Limb (tissue), 2 donors: ENCODE results near the gene FBN1.

Source experiments
- DNase-seq, 2 donors: peaks; one replicate each; pipeline ENCODE4 v3.0.0-alpha.2; 2016; ENCODE audit errors: extremely low spot score in 2 of 2

Gene FBN1

DNA sequence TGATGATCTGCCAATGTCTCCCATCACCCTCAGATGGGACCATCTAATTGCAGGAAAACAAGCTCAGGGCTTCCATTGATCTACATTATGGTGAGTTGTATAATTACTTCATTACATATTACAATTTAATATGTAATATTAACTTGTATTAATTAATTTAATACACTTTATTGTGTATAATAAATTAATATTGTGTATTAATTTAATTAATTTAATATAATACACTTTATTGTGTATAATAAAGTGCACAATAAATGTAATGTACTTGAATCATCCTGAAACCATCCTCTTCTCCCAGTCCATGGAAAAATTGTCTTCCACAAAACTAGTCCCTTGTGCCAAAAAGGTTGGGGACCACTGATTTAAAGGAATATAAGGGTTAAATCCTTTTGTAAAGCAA lies 123.4 kb downstream of the FBN1 start:
- DNase-seq = no peak

DNA sequence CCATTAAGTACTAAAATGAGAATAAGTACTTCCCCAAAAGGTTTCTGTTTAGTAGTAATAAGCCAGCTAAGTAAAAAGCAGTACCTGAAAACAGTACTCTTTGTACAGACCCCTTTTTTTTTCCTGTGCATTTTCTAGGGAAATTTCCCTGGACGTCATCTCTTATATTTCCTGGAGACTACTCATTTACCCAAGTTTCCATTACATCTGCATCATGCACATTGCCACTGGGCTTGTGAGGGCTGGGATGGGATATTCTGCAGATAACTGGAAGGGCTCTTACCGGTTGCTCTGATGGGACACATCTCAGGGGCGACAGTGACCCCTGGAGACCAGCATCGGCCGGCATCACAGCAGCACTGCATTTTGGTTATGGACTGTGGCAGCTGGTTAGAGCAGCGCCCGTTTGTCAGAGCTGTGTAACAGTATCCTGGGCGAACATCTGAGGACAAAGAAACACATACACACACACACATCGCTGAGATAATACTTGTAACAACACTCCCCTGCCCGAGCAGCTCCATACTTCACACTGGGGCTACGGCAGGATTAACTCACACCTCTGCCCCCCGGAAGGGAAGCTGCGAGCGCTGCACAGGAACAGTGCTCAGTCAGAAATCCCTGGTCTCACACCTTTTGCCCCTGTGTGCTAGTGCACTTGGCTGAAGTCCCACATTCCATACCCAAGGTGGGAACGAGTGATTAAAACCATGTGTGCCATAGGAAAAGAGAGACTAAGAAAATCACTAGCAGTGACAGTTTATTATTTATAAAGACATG lies 124.9 kb downstream of the FBN1 start:
- peak in 1 of 2 donors; percentile 30 for DNase-seq

DNA sequence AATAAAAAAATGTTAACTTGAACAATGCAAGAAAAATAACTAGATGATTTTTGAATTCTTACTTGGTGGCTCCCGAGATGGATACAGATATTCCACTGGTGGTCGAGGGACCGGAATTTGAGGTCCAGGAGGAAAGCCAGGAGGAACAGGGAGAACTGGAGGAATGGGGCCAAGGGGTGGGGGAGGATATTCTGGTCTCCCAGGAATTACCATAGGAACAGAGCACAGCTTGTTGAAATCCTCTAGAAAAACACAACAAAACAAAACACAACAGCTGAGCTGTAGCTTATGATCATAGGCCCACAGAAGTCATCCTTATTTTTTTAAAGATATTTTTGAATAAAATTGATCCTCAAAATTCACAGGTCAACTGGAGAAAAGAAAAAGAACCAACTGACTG lies 129.4 kb downstream of the FBN1 start:
- DNase-seq = no peak

DNA sequence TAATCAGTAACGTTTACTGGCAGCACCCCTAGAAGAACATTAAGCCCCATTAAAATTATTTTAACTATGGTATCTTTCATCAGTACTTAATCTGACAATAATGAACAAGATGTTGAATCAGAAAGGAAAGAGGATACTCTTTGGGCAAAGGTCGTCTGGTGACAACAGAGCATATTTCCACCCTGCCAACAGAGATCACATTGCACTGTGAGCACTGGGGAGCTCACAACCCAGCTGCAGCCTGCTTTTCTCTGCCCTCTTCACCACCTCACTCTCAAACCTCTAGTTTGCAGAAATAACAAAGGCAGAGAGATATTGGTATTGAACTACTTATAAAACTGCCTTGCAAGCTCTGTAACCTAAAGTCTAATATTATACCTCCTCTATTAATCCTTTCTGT lies 130.0 kb downstream of the FBN1 start:
- no peak for DNase-seq

DNA sequence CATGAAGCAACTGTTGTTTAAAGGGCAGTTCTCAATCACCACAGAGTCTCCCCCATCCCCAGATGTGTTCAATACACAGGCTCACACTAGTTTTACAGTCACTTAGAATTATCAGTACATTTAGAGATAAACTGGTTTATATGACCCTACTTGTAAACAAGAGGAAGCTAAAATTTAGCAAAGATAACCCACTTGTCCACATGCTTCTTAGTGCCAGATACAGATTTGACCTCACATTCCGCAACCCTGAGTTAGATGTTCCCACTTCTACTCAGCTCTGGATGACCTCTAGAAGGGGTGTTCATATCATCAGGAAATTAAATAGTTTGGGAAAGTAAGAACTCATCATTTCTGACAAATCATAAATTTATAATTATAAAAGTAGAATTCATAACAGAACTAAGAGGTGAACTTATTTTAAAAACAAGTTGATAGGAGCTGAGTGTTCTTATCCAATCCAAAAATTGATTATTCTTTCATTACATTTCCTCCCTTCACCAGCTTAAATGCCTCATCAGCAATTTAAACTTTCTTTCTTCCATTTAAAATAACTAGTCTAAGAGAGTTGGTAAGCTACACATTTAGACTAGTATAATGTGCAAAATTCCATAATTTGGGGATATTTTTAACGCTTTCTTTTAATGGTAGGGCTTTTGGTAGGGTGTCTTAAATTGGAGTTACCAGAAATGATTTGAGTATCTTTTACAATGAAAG lies 131.2 kb downstream of the FBN1 start:
- DNase-seq = no peak

DNA sequence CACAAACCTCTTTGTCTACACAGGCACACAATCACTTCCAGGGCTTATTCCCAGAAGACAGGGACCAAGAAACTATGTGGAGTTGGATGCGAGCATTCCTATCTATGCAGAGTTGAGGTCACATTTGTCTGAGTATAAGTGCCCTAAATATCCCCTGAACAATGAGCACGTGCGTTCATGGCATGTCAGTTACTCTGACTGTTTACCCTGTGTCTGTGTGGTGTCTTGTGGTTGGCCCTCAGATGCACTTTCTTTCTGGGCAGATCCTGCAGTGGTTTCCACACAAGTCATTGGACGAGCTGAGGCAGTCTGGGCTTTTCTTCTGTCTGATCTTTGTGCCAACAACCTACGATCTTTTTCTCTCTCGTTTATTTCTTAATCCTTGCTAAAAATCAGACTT lies 134.5 kb downstream of the FBN1 start:
- no peak for DNase-seq

DNA sequence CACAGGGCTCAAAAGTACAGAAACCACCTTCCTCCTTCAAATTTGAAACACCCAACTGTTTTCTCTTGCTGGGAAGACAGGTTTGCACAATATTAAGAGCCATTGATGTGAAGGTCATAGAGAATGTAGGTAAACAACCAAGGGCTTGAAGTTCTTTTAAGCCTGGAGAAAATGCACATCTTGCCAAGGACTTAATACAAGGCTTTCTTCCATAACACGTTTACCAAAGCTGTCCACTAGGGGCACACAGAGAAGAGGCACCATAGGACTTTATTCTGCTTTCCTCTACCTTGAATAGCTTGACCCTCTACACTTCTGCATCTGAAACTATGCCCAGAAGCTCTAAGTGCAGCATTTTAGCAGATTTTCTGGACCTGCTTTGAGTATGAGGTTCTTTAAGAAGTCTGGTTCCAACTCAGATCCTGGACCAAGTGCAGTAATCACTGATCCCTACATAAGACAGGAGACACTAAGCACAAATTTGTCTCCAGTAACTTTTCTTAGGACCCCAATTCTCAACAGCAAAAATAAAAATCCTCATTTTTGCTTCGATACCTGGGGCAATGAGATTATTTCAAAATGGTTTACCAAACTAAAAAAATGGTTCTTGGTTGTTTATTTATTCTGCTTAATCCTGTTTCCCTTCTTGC lies 138.0 kb downstream of the FBN1 start:
- peak in 1 of 2 donors; percentile 51 for DNase-seq

DNA sequence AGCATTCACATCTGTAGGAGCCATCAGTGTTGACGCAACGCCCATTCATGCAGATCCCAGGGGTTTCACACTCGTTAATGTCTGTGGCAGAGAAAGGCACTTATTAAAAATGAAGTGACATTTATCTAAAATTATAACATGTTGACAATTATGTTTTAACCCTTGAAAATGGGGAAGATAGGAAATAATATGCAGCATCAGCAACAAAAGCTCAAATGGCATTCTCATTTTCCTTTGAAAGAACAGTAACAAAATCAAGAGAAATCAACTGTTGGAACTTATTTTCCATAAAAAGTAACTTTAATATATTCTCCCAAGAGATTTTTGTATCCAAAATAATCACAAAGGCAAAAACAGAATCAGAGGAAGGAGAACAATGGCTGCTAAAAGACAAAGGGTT lies 140.4 kb downstream of the FBN1 start:
- DNase-seq = no peak

DNA sequence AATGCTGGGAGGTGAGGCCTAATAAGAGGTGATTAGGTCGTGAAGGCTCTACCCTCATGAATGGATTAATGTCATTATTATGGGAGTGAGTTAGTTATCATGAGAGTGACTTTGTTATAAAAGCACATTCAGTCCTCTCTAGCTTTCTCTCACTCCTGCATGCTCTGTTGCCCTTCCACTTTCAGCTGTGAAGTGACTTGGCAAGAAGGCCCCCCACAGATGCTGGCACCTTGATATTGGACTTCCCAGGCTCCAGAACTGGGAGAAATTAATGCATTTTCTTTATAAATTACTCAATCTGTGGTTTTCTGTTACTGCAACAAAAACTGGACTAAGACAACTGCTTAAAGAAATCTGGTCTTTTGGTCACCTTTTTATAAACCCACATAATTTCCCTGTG lies 144.3 kb downstream of the FBN1 start:
- no peak for DNase-seq

DNA sequence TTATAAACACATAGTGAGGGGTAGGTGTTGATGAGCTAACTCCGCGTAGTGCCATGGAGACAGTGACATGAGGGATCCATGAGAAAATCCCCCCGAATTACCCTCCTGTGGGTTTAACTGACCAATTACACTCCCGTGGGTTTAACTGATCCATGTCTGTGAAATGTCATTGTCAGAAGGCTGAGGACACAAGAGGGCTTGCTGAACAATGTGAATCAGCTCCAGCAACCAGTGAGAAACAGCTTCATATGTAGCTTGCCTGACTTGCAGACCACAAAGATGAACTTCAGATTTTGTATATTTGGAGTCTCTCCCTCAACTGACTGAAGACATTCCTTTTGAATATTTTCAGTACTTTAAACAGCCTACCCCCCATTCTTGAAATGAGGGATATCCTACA lies 144.9 kb downstream of the FBN1 start:
- no peak for DNase-seq

DNA sequence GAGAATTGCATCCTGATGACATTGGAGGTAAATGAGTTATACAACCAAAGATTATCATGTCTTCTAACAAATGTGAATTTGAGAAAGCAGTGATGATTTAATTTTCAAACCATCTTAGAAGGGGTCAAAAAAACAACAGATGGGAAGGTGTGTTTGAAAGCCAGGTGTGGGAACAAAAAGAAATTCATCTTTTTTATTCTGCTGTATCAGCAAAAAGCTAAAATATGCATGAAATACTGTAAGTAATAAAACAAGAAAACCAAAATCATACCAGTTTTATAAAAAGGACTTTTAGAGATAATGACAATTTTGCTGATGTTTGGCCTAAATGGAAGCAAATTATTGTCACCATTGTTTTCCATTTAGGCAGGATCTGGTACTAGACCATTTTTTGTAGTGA lies 145.5 kb downstream of the FBN1 start:
- DNase-seq = no peak

DNA sequence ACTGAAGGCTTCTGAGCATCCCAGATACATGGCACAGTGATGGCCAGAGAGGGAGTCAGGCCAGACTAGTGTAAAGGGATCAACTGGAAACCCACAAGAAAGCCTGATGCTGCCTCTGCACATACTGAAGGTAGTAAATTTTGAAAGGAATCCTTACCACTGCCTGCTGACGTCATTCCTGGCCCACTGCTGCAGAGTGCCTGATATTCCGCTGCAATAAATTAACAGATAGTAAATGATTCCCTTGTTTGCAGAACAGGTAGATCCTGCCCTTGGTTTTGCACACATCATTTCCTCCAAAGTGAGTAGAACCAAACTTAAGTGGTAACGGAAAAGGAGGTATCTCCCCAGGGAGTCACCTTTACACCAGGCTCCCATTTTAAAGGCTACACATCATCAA lies 146.7 kb downstream of the FBN1 start:
- no peak for DNase-seq

DNA sequence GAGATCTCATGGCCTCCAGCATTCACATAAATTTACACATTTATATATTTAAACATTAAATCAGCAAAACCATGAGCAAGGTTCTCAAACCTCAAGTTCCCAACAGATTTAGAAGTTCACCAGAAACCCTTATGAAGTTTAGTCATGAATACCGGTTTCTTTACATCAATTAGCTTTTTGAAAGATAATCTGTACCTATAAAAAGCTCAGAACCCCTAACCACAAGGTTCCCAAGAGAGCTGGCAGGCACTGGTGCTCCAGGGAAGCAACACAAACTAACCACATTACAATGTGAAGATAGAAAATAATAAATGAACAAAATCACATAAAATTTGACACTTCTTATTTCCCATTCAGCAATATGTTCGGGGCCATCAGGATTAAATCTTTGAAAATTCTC lies 150.9 kb downstream of the FBN1 start:
- no peak for DNase-seq

DNA sequence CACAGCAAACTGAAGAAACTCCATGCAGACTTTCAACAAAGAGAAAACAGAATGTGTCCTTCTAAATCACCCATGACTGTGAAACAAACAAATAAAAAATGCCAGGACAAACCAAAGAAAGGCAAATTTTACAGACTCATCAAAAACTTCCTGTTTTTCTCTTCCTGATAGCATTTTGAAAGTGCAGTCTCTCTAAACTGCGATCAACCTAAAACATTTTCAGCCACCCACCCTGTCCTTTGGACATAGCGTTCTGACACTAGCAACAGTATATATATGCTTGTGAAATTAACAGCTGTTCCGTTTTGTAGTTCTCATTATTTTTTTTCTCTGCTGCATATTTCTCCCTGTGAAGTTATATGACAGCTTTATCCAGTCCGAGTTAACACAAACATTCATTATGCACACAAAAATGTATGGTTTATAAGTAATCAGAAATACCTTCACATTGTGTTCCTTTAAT lies 151.7 kb downstream of the FBN1 start:
- DNase-seq = no peak

DNA sequence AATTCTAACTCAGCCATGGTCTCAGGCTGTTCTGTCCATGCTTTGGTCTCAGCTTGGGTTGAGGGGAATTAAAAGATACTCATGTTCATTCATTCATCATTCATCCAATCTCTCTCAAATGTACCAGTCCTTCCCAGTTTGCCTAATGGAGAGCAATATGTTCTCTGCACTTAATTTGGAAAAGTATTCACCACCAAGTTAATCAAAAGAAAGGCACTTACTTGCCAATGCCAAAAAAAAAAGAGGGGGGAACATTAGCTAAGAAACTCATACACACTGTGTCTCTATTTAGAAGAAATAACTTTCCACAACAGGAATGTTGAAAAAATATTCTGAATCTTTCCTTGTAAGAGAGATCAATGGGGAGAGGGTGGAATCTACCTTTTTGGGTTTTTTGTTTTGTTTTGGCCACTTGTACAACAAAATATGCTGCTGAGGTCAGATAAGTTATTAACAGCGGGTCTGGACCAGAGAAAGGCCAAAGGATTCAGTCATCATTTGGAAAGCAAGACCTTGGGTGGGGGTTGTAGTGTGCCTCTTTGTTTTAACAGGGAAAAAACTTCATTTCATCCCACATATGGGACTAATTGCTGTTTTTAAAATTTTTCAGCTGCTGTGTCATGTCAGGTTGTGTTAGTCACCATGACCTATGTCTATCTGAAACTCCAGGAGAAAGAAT lies 152.3 kb downstream of the FBN1 start:
- no peak for DNase-seq

DNA sequence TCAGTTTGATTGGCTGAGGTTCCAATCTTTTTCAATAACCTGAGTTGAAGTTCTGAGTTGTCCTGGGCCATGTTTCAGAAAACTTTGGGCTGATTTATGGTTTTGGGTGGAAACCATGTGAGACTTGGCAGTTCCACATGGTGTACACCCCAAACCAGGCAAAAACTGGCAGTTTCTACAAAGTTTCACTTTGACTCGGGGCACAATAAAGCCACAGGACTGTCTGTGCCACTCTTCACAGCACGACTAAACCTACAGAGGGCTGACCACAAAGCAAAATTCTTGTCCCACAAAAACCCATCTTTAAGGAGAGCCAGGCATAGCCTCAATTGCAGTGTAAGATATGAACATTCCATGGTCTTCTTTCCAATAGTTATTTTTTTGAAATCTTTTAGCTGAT lies 159.3 kb downstream of the FBN1 start:
- no peak for DNase-seq

DNA sequence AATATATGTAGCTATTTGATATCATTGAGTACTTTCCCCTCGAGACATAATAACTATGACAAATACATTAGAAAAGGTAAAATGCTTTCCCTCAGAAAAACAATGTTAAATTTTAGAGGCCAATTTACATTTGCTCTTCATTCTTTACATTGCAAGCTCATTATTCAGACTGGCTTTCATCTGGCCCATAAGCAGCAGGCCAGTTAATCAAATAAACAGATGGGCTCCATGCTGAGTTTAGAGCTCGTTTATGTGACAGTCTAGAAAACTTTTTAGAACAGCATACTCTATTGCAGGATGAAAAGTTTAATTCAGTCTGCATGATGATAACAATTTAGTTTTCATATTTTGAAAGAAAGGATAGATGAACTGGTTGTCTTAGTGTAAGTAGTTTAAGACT lies 163.7 kb downstream of the FBN1 start:
- no peak for DNase-seq

DNA sequence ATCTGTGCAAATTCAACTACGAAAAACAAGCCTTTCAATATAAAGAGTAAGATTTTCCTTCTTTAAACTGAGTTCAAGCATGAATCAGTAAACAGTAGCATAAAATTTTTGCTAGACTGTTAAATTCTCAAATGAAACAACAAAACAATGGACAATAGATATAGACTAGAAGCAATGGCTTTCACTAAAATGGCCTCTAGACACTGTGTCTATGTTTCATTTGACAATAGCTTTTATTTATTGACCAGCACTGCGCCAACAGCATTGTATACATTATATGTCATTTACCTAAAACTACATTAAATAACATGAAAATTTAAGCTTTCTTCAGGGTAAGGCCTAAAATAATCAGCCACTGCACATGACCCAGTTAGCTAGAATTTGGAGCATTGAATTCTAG lies 165.8 kb downstream of the FBN1 start:
- no peak for DNase-seq

DNA sequence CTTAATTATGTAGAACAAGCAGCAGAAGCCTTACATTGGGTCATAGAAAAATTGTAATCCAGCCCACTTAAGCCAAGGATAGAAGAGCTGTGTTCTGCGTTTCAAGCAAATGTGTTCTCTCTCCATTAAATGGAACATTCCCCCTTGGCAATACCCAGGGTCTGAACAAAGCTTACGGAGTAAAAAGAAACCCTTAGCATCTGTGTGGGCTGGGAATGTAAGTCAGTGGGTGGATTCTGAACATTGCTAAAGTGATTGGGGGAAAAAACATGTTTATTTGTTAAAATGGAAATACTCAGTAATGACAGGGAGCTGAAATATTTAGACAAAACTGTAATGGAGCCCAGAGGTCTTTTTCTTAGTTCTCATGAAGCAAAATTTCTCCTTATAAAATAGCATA lies 166.9 kb downstream of the FBN1 start:
- no peak for DNase-seq

DNA sequence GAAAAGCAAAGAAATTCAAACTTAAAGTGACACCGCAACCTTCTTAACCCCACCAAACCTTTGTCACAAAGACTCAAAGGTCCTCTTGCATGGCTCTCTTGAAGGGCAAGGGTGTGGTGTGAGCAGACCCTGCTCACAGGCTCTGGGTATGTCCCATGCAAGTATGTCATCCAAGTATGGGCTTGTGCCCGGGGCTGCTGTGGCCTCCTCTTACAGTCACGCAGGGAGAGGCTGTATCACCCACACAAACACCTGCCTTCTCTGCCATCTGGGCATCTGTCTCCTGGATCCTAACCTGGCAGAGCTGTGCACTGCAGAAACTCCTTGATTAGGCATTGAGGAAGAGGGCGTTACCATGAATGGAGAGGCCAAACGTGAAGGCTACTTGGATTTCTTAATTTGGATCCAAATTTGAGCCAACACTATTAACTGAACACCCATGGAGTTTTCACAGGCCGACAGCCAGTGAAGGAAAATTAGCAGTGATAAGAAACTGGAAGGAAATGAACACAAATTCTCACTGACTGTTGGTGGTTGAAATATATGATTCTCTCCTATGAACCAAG lies 167.6 kb downstream of the FBN1 start:
- no peak for DNase-seq

DNA sequence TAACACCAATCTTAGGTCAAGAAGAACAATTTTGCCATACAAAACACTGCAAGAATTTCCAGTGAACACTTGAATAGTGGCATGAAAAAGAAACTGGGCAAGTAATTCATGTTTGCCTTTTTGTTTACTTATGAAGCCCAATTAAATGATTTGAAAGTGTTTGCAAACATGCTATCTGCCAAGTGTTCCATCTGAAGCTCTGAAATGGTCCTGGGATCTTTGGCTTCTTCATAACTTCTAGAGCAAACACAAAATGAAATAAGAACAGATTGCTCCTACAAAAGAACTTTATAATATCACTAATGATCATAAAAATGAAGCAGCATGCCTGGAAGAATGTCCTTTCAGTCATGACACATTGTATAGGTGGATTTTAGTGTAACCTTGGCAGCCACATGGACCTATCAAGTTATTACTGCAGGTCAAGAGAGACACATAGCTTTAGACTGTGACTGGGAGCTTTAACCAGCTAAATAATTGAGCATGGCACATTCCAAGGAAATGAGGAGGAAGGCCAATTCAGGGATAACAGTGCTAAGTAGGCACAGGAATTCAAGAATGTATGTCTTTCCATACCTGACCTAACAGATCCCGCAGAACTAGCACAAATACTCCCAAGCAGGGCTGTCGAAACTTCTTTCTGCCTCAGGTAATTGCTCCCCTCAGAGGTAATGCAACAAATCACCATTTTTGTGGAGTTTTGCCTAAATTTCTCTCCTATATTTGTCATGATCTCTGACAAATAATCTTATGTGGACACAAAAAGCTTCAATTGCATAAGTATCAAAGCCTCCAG lies 169.7 kb downstream of the FBN1 start:
- DNase-seq = no peak
